NCI-H345 (cell line): ENCODE measurements around the gene POLN.

Source experiments
- DNase-seq: peaks from one replicate; lab custom pipeline; 2025; lab: John Stamatoyannopoulos, UW

The POLN gene

GRCh38 chr4:2263926-2264321 is 22.0 kb upstream of the POLN start:
- peak; percentile 34 for DNase-seq

- no peak for DNase-seq
These were observed 21.0 kb upstream of the POLN start for GRCh38 chr4:2262944-2263250.

GRCh38 chr4:2262145-2262943 is 20.4 kb upstream of the POLN start:
- DNase-seq = peak; percentile 96

- no peak for DNase-seq
These were observed 19.9 kb upstream of the POLN start, which contains the start of gene MXD4 for GRCh38 chr4:2261853-2262144. MXD4 (minus strand) TSS chr4:2262109; CDS start chr4:2261980, 129 bp downstream.

- peak; percentile 4 for DNase-seq
These were observed 19.4 kb upstream of the POLN start for GRCh38 chr4:2261110-2261852.

GRCh38 chr4:2260344-2261109 is 18.6 kb upstream of the POLN start:
- DNase-seq = no peak

GRCh38 chr4:2259541-2260343 is 17.8 kb upstream of the POLN start:
- no peak for DNase-seq

GRCh38 chr4:2259036-2259540 is 17.2 kb upstream of the POLN start:
- no peak for DNase-seq

GRCh38 chr4:2258091-2259035 is 16.4 kb upstream of the POLN start:
- DNase-seq = no peak

GRCh38 chr4:2257361-2258081 is 15.6 kb upstream of the POLN start:
- DNase-seq = no peak

- no peak for DNase-seq
These were observed 14.9 kb upstream of the POLN start for GRCh38 chr4:2256781-2257191.

- no peak for DNase-seq
These were observed 14.3 kb upstream of the POLN start for GRCh38 chr4:2256156-2256731.

GRCh38 chr4:2255501-2256155 is 13.7 kb upstream of the POLN start:
- no peak for DNase-seq

- no peak for DNase-seq
These were observed 13.0 kb upstream of the POLN start for GRCh38 chr4:2254665-2255500.

GRCh38 chr4:2253160-2254084 is 11.5 kb upstream of the POLN start:
- DNase-seq = no peak

- DNase-seq = no peak
These were observed 10.7 kb upstream of the POLN start for GRCh38 chr4:2252530-2253091.
